Ascending aorta (tissue), 2 donors: ENCODE results near the gene CSF2. TPM values are rescaled to one million over a fixed set of nuclear protein-coding genes. Genes with fewer than 3 reads are reported as not detected.

Source experiments
- DNase-seq, 2 donors: peaks; one replicate each; pipeline ENCODE4 v3.0.0-alpha.2; 2019; ENCODE audit warnings: low spot score in 2 of 2
- H3K27ac ChIP-seq, 2 donors: fragments of 200-600 bp; sonication (generic); one replicate each; pipeline ENCODE4 v1.5.1; 2016 to 2017; ENCODE audit warnings: mild to moderate bottlenecking in 1 of 2
- H3K27me3 ChIP-seq: fragments of 200-600 bp; sonication (generic); one replicate; pipeline ENCODE4 v1.5.1; 2017
- H3K36me3 ChIP-seq, 2 donors: fragments of 200-600 bp; sonication (generic); one replicate each; pipeline ENCODE4 v1.5.1; 2016
- H3K4me1 ChIP-seq, 2 donors: fragments of 200-600 bp; sonication (generic); one replicate each; pipeline ENCODE4 v1.5.1; 2016 to 2017; ENCODE audit warnings: mild to moderate bottlenecking in 1 of 2
- H3K4me3 ChIP-seq, 2 donors: fragments of 200-600 bp; sonication (generic); one replicate each; pipeline ENCODE4 v1.5.1; 2016 to 2017; ENCODE audit warnings: mild to moderate bottlenecking in 1 of 2
- H3K9me3 ChIP-seq, 2 donors: fragments of 200-600 bp; sonication (generic); one replicate each; pipeline ENCODE4 v1.5.1; 2016
- intact Hi-C: fragments of 100-400 bp; cut with DNase I; formaldehyde crosslinking; loops from one replicate; pipeline ENCODE4 v1.15.1; 2023
- total RNA-seq: library from RNA; depleted of rRNA; stranded (reverse); fragments of >200 nt; gene quantifications from one replicate; pipeline ENCODE4 v1.1.0, GENCODE V29; 2016
- TF ChIP-seq, protein P1 (sequence below), 3 experiments: fragments of 200-600 bp in 2 of 3; fragments of 450-650 bp in 1 of 3; sonication (generic) in 2 of 3; IDR thresholded peaks; one replicate each; pipeline ENCODE4 v1.5.1; 2016 to 2019; ENCODE audit warnings: antibody characterized with exemption in 3 of 3, mild to moderate bottlenecking in 1 of 3, moderate library complexity in 1 of 3

Gene CSF2
- total RNA-seq, 1 donor from 2014 or later, result not detected

DNA sequence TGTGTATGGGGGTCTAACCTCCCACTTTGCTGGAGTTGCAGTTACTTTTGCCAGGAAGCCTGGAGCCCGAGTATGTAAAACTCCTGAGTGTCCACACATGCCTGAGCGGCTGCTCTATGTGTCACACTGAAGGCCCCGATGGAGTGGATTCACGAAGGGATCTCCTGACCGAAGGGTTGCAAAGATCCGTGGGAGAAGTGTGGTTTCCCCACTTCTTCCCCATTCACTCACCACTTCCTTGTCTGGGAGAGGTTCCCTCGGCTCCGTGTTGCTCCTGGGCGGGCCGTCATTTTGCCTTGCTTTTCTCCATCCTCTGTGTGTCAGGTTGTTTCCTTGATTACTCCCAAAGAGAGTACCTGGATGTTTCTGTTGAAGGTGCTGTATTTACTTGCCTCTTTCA lies 29.4 kb upstream of the CSF2 start:
- Histone ChIP-seq H3K27me3 (no peaks in the 10 kb centered on the region), H3K4me3 (no peak overlapping the region), H3K36me3 (no peaks in the 10 kb centered on the region), H3K4me1 (no peaks in the 10 kb centered on the region), H3K27ac (no peak overlapping the region), H3K9me3 (peaks cover 0 to 4% of the 10 kb centered on the region in 2 donors)
- no peak for DNase-seq
- TF ChIP-seq, protein P1, sequence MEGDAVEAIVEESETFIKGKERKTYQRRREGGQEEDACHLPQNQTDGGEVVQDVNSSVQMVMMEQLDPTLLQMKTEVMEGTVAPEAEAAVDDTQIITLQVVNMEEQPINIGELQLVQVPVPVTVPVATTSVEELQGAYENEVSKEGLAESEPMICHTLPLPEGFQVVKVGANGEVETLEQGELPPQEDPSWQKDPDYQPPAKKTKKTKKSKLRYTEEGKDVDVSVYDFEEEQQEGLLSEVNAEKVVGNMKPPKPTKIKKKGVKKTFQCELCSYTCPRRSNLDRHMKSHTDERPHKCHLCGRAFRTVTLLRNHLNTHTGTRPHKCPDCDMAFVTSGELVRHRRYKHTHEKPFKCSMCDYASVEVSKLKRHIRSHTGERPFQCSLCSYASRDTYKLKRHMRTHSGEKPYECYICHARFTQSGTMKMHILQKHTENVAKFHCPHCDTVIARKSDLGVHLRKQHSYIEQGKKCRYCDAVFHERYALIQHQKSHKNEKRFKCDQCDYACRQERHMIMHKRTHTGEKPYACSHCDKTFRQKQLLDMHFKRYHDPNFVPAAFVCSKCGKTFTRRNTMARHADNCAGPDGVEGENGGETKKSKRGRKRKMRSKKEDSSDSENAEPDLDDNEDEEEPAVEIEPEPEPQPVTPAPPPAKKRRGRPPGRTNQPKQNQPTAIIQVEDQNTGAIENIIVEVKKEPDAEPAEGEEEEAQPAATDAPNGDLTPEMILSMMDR (IDR thresholded peaks at IDR 0.05), result no peak
- intact Hi-C loops, result no loop called here

- peak in 1 of 2 donors; percentile 58 for DNase-seq
Measured at GRCh38 chr5:132046880-132047299, 26.7 kb upstream of the CSF2 start.

DNA sequence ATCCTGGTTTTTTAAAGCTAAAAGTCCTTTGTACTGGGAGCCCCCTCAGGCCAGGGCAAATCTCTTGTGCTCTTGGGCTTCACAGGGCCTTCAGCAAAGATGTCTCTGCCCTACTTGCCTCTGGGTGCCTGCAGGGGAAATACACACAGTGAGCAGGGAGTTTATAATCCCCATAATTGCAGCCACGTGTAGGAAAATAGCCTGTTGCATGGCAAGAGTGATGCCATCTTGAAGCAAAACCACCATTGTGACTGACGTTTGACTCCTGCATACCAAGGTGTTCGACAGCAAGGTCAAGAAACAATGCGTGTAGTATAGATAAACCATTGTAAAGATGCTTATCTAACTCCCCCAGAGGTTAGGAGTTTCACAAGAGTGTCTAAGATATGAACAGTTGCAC lies 24.5 kb upstream of the CSF2 start:
- no peaks in the 10 kb centered on the region for H3K27me3 ChIP-seq
- H3K9me3 ChIP-seq, result no peaks in the 10 kb centered on the region
- H3K4me3 ChIP-seq, result no peak overlapping the region
- H3K27ac ChIP-seq, result no peak overlapping the region
- TF ChIP-seq, protein P1 (IDR thresholded peaks at IDR 0.05), result no peak
- intact Hi-C loops, result no loop called here
- no peaks in the 10 kb centered on the region for H3K36me3 ChIP-seq
- no peaks in the 10 kb centered on the region for H3K4me1 ChIP-seq
- no peak for DNase-seq

More at GRCh38 chr5:132046880-132047299, 26.7 kb upstream of the CSF2 start:
- Histone ChIP-seq H3K27me3 (no peaks in the 10 kb centered on the region), H3K4me3 (no peak overlapping the region), H3K27ac (no peak overlapping the region), H3K4me1 (no peaks in the 10 kb centered on the region), H3K9me3 (no peaks in the 10 kb centered on the region), H3K36me3 (no peaks in the 10 kb centered on the region)
- TF ChIP-seq, protein P1 (IDR thresholded peaks at IDR 0.05), result no peak
- intact Hi-C loops, result no loop called here

GRCh38 chr5:132049559-132049958 lies 24.0 kb upstream of the CSF2 start:
- intact Hi-C loops, result no loop called here
- H3K27ac ChIP-seq, result no peak overlapping the region
- H3K9me3 ChIP-seq, result no peaks in the 10 kb centered on the region
- no peaks in the 10 kb centered on the region for H3K36me3 ChIP-seq
- no peak for DNase-seq
- TF ChIP-seq, protein P1 (IDR thresholded peaks at IDR 0.05), result no peak
- no peak overlapping the region for H3K4me3 ChIP-seq
- no peaks in the 10 kb centered on the region for H3K4me1 ChIP-seq
- no peaks in the 10 kb centered on the region for H3K27me3 ChIP-seq

DNA sequence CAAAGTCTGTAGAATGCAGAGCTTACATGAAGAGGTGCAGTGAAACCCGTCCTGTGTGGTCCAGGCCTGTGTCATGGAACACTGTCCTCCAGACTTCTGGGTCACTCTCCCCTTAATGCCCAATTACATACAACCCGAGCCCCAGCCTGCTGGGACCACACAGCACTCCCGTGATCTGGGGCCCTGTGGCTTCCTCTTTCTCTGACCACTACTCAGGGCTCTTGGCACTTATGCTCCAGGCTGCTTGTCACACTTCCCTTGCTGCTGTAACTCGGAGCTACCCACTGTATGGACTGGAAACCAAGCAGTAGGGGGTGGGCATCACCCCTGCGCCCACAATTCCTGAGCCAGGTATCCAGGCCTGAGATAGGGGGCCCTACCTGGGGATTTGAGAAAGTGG lies 23.5 kb upstream of the CSF2 start:
- no peak overlapping the region for H3K27ac ChIP-seq
- no peaks in the 10 kb centered on the region for H3K4me1 ChIP-seq
- intact Hi-C loops, result no loop called here
- H3K9me3 ChIP-seq, result no peaks in the 10 kb centered on the region
- no peak overlapping the region for H3K4me3 ChIP-seq
- TF ChIP-seq, protein P1 (IDR thresholded peaks at IDR 0.05), result no peak
- DNase-seq, result peak in 1 of 2 donors; percentile 67
- no peaks in the 10 kb centered on the region for H3K27me3 ChIP-seq
- H3K36me3 ChIP-seq, result no peaks in the 10 kb centered on the region
